ENCODE measurements around the gene SLA2. TPM values are rescaled to one million over a fixed set of nuclear protein-coding genes. Genes with fewer than 3 reads are reported as not detected.

SLA2 gene
- total RNA-seq, 2 experiments from 2014 or later: 19.9 to 21.3 TPM

DNA sequence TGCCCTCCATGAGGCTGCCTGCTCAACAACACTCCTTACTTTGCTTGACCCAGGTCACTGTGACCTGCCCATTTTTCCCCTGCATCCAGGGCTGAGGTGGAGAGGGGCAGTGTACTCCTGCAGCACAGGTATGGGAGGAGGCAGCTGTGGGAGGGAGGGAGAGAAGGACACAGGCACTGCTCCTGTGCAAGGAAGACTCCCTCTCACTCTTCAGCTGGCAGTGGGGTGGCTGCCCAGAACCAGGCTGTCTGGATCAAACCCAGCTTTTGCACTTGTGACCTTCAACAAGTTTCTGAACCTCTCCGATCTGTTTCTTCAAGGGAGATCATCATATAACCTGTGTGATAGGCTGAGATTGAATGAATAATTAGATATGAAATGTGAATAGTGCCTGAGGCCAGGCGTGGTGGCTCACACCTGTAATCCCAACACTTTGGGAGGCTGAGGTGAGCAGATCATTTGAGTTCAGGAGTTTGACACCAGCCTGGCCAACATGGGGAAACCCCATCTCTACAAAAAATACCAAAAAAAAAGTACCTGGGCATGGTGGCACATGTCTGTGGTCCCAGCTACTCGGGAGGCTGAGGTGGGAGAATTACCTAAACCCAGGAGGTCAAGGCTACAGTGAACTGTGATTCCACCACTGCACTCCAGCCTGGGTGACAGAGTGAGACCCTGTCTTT, 58.5 kb downstream of the SLA2 start:
- TF ChIP-seq, protein P1, sequence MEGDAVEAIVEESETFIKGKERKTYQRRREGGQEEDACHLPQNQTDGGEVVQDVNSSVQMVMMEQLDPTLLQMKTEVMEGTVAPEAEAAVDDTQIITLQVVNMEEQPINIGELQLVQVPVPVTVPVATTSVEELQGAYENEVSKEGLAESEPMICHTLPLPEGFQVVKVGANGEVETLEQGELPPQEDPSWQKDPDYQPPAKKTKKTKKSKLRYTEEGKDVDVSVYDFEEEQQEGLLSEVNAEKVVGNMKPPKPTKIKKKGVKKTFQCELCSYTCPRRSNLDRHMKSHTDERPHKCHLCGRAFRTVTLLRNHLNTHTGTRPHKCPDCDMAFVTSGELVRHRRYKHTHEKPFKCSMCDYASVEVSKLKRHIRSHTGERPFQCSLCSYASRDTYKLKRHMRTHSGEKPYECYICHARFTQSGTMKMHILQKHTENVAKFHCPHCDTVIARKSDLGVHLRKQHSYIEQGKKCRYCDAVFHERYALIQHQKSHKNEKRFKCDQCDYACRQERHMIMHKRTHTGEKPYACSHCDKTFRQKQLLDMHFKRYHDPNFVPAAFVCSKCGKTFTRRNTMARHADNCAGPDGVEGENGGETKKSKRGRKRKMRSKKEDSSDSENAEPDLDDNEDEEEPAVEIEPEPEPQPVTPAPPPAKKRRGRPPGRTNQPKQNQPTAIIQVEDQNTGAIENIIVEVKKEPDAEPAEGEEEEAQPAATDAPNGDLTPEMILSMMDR (IDR thresholded peaks at IDR 0.05): no peak
- Histone ChIP-seq H3K9me3 (ENCODE audit: control insufficient read depth in 1 of 2, insufficient read depth in 1 of 2, low read length in 2 of 2) (no peaks in the 10 kb centered on the region), H3K4me3 (ENCODE audit: low read length) (no peak overlapping the region), H3K36me3 (ENCODE audit: insufficient read depth, low read length) (peaks cover 35% of the 10 kb centered on the region), H3K27me3 (ENCODE audit: control insufficient read depth in 1 of 2, insufficient read depth in 2 of 2, low read length in 2 of 2) (no peaks in the 10 kb centered on the region), H3K4me1 (ENCODE audit: insufficient read depth, low read length) (peaks cover 33% of the 10 kb centered on the region), H3K27ac (ENCODE audit: low read depth in 1 of 2, low read length in 2 of 2) (no peak overlapping the region)
- peaks cover 58% of the 10 kb centered on the region for H3K36me3 Mint-ChIP-seq (ENCODE audit: low read depth)
- H3K4me1 Mint-ChIP-seq (ENCODE audit: low read depth): peaks cover 27% of the 10 kb centered on the region
- ATAC-seq (ENCODE audit: poor library complexity) (no peak), DNase-seq (peak in 1 of 14 experiments; percentile 33)
- no peaks in the 10 kb centered on the region for H3K9me3 Mint-ChIP-seq
- ChIA-PET POLR2A (interaction anchor here (0.5 to 3.7 kb wide), 7 partner anchors 9 to 36 kb away, joined by 3 to 23 read pairs (median 5); partner anchors contain the start of genes RAB5IF and TGIF2), CTCF (interaction anchor here (0.6 to 2.0 kb wide), 6 partner anchors 10 to 249 kb away, joined by 3 to 9 read pairs (median 4); partner anchors contain the start of genes RAB5IF and TGIF2)
- peak overlapping the region; percentile 68 for H3K27ac Mint-ChIP-seq
- intact Hi-C loops (cut with DNase I, micrococcal nuclease): no loop called here
- H3K27me3 Mint-ChIP-seq: no peaks in the 10 kb centered on the region
- H3K4me3 Mint-ChIP-seq: no peak overlapping the region

DNA sequence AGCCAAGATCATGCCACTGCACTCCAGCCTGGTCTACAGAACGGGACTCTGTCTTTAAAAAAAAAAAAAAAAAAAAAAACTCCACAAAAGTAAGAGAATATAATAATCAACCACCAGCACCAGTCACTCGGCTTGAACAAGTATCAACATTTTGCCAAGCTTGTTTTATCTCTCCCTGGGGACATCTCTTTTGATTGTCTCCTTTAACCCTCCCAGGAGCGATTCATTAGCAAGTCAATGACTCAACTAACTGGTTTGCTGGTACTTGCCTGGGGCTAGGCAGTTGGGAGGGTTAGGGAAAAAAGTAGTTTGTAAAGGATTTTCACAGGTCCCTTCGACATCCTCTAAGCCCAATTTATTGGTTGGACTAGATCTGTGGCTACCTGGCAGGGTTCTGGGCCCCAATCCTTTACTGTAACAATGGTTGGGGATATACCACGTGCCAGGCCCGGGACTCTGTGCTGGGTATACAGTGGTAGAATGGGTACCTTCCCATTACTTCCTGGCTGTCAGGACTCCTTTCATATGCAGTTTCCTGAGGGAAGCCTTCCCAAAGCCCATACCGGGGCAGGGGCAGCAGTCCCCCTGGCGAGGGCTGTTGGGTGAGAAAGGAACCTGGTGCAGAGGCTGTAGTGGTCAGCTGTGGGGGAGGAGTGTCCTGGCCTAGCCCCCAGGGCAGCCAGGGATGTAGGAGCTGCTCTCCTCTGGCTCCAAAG, 60.4 kb downstream of the SLA2 start:
- Mint-ChIP-seq H3K36me3 (ENCODE audit: low read depth) (peaks cover 58% of the 10 kb centered on the region), H3K27ac (peak overlapping the region; percentile 62), H3K9me3 (no peaks in the 10 kb centered on the region), H3K27me3 (no peaks in the 10 kb centered on the region), H3K4me1 (ENCODE audit: low read depth) (peaks cover 20% of the 10 kb centered on the region), H3K4me3 (no peak overlapping the region)
- Histone ChIP-seq H3K9me3 (ENCODE audit: control insufficient read depth in 1 of 2, insufficient read depth in 1 of 2, low read length in 2 of 2) (no peaks in the 10 kb centered on the region), H3K36me3 (ENCODE audit: insufficient read depth, low read length) (peaks cover 38% of the 10 kb centered on the region), H3K27me3 (ENCODE audit: control insufficient read depth in 1 of 2, insufficient read depth in 2 of 2, low read length in 2 of 2) (no peaks in the 10 kb centered on the region), H3K4me1 (ENCODE audit: insufficient read depth, low read length) (peaks cover 26% of the 10 kb centered on the region), H3K4me3 (ENCODE audit: low read length) (no peak overlapping the region), H3K27ac (ENCODE audit: low read depth in 1 of 2, low read length in 2 of 2) (no peak overlapping the region)
- intact Hi-C loops (cut with DNase I, micrococcal nuclease): no loop called here
- no peak for ATAC-seq (ENCODE audit: poor library complexity)
- CTCF ChIA-PET: no interaction called here
- TF ChIP-seq, protein P1 (IDR thresholded peaks at IDR 0.05): no peak
- no peak for DNase-seq
- POLR2A ChIA-PET: interaction anchor here (1.4 kb wide), 1 partner anchor 19 kb away, joined by 6 read pairs; no protein-coding TSS in a partner anchor

DNA sequence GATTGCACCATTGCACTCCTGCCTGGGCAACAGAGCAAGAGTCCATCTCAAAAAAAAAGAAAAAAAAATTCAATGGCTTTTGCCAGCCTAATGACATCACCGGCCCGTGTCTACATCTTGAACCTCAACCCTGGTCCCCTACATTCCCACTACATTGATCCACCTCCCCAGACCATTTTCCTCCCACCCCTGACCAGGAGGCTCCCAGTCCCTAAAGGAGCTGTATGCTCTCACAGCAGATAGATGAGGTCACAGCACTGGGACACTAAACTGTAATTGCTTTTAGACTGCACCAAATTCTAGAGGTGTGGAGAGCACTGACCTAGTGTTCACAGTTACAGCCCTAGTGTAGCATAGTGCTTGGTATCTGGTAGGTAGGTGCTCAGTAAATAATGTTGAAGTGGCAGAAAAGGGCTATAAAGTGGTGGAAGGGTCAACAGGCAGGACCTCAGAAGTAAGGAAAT, 61.9 kb downstream of the SLA2 start:
- POLR2A ChIA-PET: interaction anchor here (1.5 kb wide), 1 partner anchor 12 kb away, joined by 4 read pairs; no protein-coding TSS in a partner anchor
- H3K27me3 ChIP-seq (ENCODE audit: control insufficient read depth in 1 of 2, insufficient read depth in 2 of 2, low read length in 2 of 2): no peaks in the 10 kb centered on the region
- H3K4me1 ChIP-seq (ENCODE audit: insufficient read depth, low read length): peaks cover 26% of the 10 kb centered on the region
- peak overlapping the region; percentile 80 for H3K27ac Mint-ChIP-seq
- peaks cover 65% of the 10 kb centered on the region for H3K36me3 Mint-ChIP-seq (ENCODE audit: low read depth)
- H3K27ac ChIP-seq (ENCODE audit: low read depth in 1 of 2, low read length in 2 of 2): no peak overlapping the region
- CTCF ChIA-PET: interaction anchor here (1.2 kb wide), 1 partner anchor 11 kb away, joined by 3 read pairs; the partner anchor contains the start of gene TGIF2
- H3K4me1 Mint-ChIP-seq (ENCODE audit: low read depth): peaks cover 28% of the 10 kb centered on the region
- no peaks in the 10 kb centered on the region for H3K9me3 Mint-ChIP-seq
- H3K9me3 ChIP-seq (ENCODE audit: control insufficient read depth in 1 of 2, insufficient read depth in 1 of 2, low read length in 2 of 2): no peaks in the 10 kb centered on the region
- H3K27me3 Mint-ChIP-seq: no peaks in the 10 kb centered on the region
- DNase-seq: no peak
- ATAC-seq (ENCODE audit: poor library complexity): no peak
- H3K36me3 ChIP-seq (ENCODE audit: insufficient read depth, low read length): peaks cover 52% of the 10 kb centered on the region
- no peak overlapping the region for H3K4me3 Mint-ChIP-seq
- H3K4me3 ChIP-seq (ENCODE audit: low read length): no peak overlapping the region
- TF ChIP-seq, protein P1 (IDR thresholded peaks at IDR 0.05): no peak
- intact Hi-C loops (cut with DNase I, micrococcal nuclease): no loop called here
